Stromal cell of bone marrow (primary cell): ENCODE results near the gene SMG5.
A peak's percentile ranks its signal among the peaks of the same experiment; 100 is the strongest.
"Not testable (repeated sequence)": the region's sequence is repeated elsewhere in the genome, so short reads cannot be mapped to it uniquely, and the experiment has no call there.

Source experiments
- DNase-seq: peaks from one replicate; pipeline ENCODE4 v3.0.0-alpha.2; 2012; ENCODE audit warnings: low read depth

Gene SMG5

GRCh38 chr1:156282479-156283222 lies at the start of gene SMG5:
Gene SMG5, minus strand, starts transcription at chr1:156282825. Its CDS starts 145 bp downstream, at chr1:156282680.
- peak; percentile 98 for DNase-seq

- DNase-seq, result not testable (repeated sequence)
These were observed 40.6 kb upstream of the SMG5 start for GRCh38 chr1:156323179-156323578.

- DNase-seq, result no peak
These were observed 37.9 kb upstream of the SMG5 start for GRCh38 chr1:156320560-156320959.

- DNase-seq, result no peak
These were observed 37.0 kb upstream of the SMG5 start for GRCh38 chr1:156319664-156320063.

- DNase-seq, result no peak
These were observed 34.3 kb upstream of the SMG5 start for GRCh38 chr1:156316909-156317308.

GRCh38 chr1:156310962-156311361 lies 28.3 kb upstream of the SMG5 start:
- peak; percentile 7 for DNase-seq

GRCh38 chr1:156308078-156308477 lies 25.5 kb upstream of the SMG5 start:
- DNase-seq, result no peak

- no peak for DNase-seq
These were observed 22.6 kb upstream of the SMG5 start for GRCh38 chr1:156305215-156305614.

GRCh38 chr1:156303241-156303640 lies 20.6 kb upstream of the SMG5 start:
- DNase-seq, result no peak

GRCh38 chr1:156298852-156299357 lies 16.3 kb upstream of the SMG5 start, which contains the start of gene VHLL:
Gene VHLL, minus strand, starts transcription at chr1:156299307. Its CDS starts 118 bp downstream, at chr1:156299189.
- no peak for DNase-seq

- DNase-seq, result peak; percentile 54
These were observed 12.8 kb upstream of the SMG5 start, which contains the start of gene GLMP for GRCh38 chr1:156295391-156295947. Gene GLMP, minus strand, starts transcription at chr1:156295679. Its CDS starts 34 bp downstream, at chr1:156295645.

GRCh38 chr1:156293895-156294294 lies 11.3 kb upstream of the SMG5 start:
- no peak for DNase-seq

GRCh38 chr1:156293098-156293434 lies 10.4 kb upstream of the SMG5 start:
- no peak for DNase-seq

- DNase-seq, result peak; percentile 78
These were observed 8.8 kb upstream of the SMG5 start for GRCh38 chr1:156291226-156292061.

GRCh38 chr1:156289857-156290256 lies 7.2 kb upstream of the SMG5 start:
- no peak for DNase-seq

GRCh38 chr1:156286061-156286460 lies 3.4 kb upstream of the SMG5 start:
- DNase-seq, result no peak

- DNase-seq, result no peak
These were observed 2.8 kb upstream of the SMG5 start for GRCh38 chr1:156285437-156285836.

GRCh38 chr1:156284757-156285156 lies 2.1 kb upstream of the SMG5 start:
- no peak for DNase-seq

- no peak for DNase-seq
These were observed 1.5 kb upstream of the SMG5 start, which contains the start of gene TMEM79 for GRCh38 chr1:156284112-156284511. Gene TMEM79, plus strand, starts transcription at chr1:156284325. Its CDS starts 902 bp downstream, at chr1:156285227.

GRCh38 chr1:156283521-156283920 lies 896 bp upstream of the SMG5 start:
- DNase-seq, result no peak

- no peak for DNase-seq
These were observed 739 bp downstream of the SMG5 start for GRCh38 chr1:156281693-156282478.

GRCh38 chr1:156281281-156281680 lies 1.3 kb downstream of the SMG5 start:
- DNase-seq, result peak; percentile 56
